NB4 (cell line): ENCODE data around the gene BSDC1.
A peak's percentile ranks its signal among the peaks of the same experiment; 100 is the strongest.
"Not testable (repeated sequence)": the region's sequence is repeated elsewhere in the genome, so short reads cannot be mapped to it uniquely, and the experiment has no call there.

ENCODE experiments used
- DNase-seq: peaks from one replicate; pipeline ENCODE4 v3.0.0; 2010; ENCODE audit warnings: low read depth
- H3K4me3 ChIP-seq: one replicate; pipeline ENCODE4 v1.5.1; 2011; ENCODE audit warnings: mild to moderate bottlenecking, low read depth, low read length, moderate library complexity
- CTCF ChIP-seq: IDR thresholded peaks from one replicate; pipeline ENCODE4 v1.5.1; 2012; ENCODE audit warnings: low read depth, low read length
- MAX ChIP-seq: IDR thresholded peaks from 2 replicates; pipeline ENCODE4 v1.6.1; 2011; ENCODE audit warnings: low read depth, low read length
- MYC ChIP-seq: IDR thresholded peaks from 2 replicates; pipeline ENCODE4 v1.6.1; 2011; ENCODE audit warnings: low read depth, low read length
- POLR2A ChIP-seq: IDR thresholded peaks from 2 replicates; pipeline ENCODE4 v1.6.1; 2011; ENCODE audit warnings: mild to moderate bottlenecking; ENCODE audit not compliant: insufficient read length; ENCODE audit errors: extremely low read depth

The BSDC1 gene

GRCh38 chr1:32357614-32358013, 36.6 kb downstream of the BSDC1 start:
- no peak overlapping the region for H3K4me3 ChIP-seq
- DNase-seq, result no peak
- TF ChIP-seq CTCF, result no peak
- no peak for TF ChIP-seq POLR2A
- no peak for TF ChIP-seq MAX
- no peak for TF ChIP-seq MYC

GRCh38 chr1:32356478-32356877, 37.8 kb downstream of the BSDC1 start:
- TF ChIP-seq MAX, result no peak
- no peak for TF ChIP-seq POLR2A
- no peak for TF ChIP-seq MYC
- no peak for TF ChIP-seq CTCF
- no peak for DNase-seq
- no peak overlapping the region for H3K4me3 ChIP-seq

- not testable (repeated sequence) for DNase-seq, H3K4me3 ChIP-seq
Measured at GRCh38 chr1:32355778-32356177, 38.5 kb downstream of the BSDC1 start.

- peak; percentile 47 for DNase-seq
- H3K4me3 ChIP-seq, result no peak overlapping the region
- no peak for TF ChIP-seq MAX
- TF ChIP-seq CTCF, result no peak
- TF ChIP-seq MYC, result no peak
- TF ChIP-seq POLR2A, result no peak
Measured at GRCh38 chr1:32353886-32354570, 40.2 kb downstream of the BSDC1 start.

GRCh38 chr1:32353431-32353830, 40.8 kb downstream of the BSDC1 start:
- no peak overlapping the region for H3K4me3 ChIP-seq
- TF ChIP-seq CTCF (no peak), MAX (no peak), MYC (no peak), POLR2A (no peak)
- DNase-seq, result no peak

GRCh38 chr1:32352831-32353383, 41.3 kb downstream of the BSDC1 start:
- DNase-seq, result no peak
- H3K4me3 ChIP-seq, result no peak overlapping the region
- TF ChIP-seq MAX (no peak), MYC (no peak), CTCF (no peak), POLR2A (no peak)
